HL-60 (cell line): ENCODE results near the gene PTP4A2.

Source experiments
- CTCF ChIP-seq: IDR thresholded peaks from one replicate; pipeline ENCODE4 v1.5.1; 2011; ENCODE audit warnings: low read length, control low read depth, inconsistent platforms; ENCODE audit not compliant: insufficient read depth
- POLR2AphosphoS5 ChIP-seq: IDR thresholded peaks from 2 replicates; pipeline ENCODE4 v1.6.1; 2012; ENCODE audit warnings: low read depth
- REST ChIP-seq: IDR thresholded peaks from 2 replicates; pipeline ENCODE4 v1.6.1; 2012; ENCODE audit warnings: low read depth; ENCODE audit not compliant: insufficient replicate concordance
- SPI1 ChIP-seq: IDR thresholded peaks from 2 replicates; pipeline ENCODE4 v1.6.1; 2012; ENCODE audit warnings: low read depth, mild to moderate bottlenecking, borderline replicate concordance

- no peak for TF ChIP-seq CTCF
- TF ChIP-seq POLR2AphosphoS5, result no peak
- no peak for TF ChIP-seq REST
- no peak for TF ChIP-seq SPI1
Measured at GRCh38 chr1:31915438-31915837, 22.7 kb downstream of the PTP4A2 start.
